ENCODE results near the gene DGKD.
"Not testable (repeated sequence)": the region's sequence is repeated elsewhere in the genome, so short reads cannot be mapped to it uniquely, and the experiment has no call there.

DGKD gene

DNA sequence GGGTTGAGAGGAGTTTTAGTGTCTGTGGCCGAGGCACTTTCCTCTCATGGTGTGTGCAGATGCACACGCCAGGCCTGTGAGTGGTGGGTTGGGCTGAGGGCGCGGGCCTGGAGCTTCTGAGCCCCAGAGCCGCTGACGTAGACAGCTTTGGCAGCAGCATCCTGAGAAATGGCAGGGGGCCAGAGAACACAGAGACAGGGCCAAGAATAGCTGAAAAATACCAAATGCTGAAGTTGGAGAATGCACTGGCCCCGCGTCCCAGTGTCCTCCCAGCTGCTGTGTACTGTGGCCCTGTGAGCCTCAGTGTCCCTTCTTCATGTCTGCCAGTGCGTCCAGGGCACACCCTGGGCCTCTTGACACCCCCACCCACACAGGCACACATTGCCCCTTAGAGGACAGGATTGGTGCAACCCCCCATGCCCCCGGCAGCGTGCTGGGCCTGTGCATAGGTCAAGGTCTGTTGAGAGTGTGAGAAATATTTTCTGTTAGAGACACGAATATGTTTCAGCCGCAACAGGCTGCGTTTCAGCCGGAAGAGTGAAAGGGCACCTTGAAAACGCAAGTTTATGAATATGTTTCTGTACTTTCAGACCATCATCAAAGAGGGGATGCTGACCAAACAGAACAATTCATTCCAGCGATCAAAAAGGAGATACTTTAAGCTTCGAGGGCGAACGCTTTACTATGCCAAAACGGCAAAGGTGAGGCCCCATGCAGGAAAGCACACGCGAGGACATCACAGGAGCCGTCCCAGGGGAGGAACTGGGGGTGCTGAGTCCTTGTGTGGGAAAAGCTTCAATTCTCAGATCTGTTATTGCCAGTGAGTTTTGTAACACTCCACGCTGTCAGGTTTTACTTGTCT is 33.6 kb downstream of the DGKD start:
- DNase-seq, result no peak

- DNase-seq, result no peak
Observed at GRCh38 chr2:233389601-233390125, 35.4 kb downstream of the DGKD start.

DNA sequence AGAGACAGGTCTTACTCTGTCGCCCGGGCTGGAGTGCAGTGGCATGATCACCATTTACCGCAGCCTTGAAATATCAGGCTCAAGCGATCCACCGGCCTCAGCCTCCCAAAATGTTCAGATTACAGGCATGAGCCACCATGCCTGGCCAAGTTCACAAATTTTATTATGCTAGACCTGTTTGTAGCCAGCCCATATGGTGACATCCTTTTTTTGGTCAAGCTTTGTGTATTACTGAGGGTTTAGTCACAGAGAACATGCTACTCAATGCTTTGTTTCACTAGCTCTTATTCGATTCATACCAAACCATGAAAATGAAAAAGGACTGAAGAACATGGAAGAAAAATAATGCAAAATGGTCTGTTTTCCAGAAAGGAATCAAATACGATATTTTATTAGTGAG is 41.4 kb downstream of the DGKD start:
- DNase-seq, result no peak

- DNase-seq, result not testable (repeated sequence)
Observed at GRCh38 chr2:233396726-233397665, 42.7 kb downstream of the DGKD start.

DNA sequence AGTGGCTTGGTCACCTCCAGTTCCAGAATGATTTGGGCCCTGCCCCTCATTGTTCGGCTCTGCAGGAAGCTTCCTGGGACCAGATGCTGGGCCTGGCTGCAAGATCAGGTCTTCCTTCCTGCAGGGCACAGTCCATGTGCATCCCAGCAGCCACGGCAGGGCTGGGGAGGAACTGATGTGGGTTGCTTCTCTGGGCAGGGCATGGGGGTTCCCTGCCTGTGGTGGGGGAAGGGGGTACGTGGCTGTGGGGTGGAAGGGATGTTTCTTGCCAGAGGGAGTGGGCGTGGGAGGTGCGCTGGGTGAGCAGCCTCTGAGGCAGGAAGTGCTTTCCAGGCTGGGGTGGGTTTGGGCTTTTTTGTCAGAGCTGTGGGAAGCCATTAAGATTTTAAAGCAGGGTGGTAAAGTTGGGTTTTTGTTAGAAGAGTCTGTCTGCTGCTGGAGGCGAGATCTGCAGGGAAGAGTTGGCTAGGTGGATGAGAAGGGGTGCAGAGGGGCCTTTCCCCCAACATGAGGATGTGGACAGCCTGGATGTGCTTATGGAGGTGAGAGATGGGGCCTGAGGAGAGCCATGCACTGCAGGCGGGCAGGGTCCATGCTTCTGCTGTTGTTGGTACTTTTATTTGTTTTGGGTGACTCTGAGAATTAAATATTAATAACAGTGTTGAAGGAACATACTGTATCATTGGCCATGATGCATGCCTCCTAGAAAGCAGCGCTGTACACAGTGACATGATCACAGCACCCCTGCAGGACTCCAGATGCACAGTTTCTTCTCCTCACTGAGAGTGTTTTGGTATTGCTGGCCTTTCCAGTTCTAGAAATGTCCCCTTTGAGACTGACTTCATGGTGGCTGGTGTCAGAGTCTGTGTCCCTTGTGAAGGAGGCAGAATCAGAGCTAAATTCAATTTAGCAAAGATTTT is 45.3 kb downstream of the DGKD start:
- no peak for DNase-seq

- no peak for DNase-seq
Observed at GRCh38 chr2:233400341-233400740, 46.0 kb downstream of the DGKD start.

- DNase-seq, result no peak
Observed at GRCh38 chr2:233400961-233401360, 46.7 kb downstream of the DGKD start.

GRCh38 chr2:233402346-233402745 is 48.1 kb downstream of the DGKD start:
- DNase-seq, result no peak

DNA sequence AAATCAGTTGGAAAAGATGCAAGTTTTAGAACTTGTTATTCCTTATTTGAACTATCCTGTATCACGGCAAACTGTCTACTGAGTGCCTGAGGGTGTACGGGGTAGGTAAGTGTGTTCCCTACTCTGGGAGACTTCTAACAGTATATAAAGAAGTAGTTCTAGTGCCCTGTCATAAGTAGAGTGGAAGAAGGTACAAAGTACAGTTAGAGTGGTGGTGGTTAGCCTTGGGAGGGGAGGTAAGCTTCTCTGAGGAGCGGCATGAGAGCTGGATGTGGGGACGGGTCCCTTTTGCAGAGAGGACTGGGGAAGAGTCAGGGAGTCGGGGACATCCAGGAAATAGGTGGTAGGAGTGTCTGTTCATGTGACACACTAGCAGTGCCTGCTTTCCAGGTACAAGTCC is 48.5 kb downstream of the DGKD start:
- no peak for DNase-seq

DNA sequence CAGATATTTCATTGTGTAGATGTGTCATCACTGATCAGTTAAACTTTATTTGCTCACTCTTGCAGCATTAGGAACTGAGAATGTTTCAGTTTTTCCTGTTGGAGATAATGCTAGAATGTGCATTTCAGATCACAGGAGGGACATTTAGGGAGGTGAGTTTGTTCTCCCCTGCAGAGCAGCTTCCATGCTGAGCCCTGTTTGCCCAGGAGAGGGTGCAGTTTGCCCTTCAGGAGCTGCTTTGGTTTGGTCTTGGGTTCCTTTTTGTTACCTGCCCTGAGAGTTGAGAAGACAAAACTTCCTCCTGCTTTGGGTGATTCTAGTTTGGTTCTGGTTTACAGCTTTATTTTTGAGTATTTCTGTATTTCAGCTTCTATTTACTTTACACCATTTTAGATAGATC is 49.9 kb downstream of the DGKD start:
- peak; percentile 38 for DNase-seq

DNA sequence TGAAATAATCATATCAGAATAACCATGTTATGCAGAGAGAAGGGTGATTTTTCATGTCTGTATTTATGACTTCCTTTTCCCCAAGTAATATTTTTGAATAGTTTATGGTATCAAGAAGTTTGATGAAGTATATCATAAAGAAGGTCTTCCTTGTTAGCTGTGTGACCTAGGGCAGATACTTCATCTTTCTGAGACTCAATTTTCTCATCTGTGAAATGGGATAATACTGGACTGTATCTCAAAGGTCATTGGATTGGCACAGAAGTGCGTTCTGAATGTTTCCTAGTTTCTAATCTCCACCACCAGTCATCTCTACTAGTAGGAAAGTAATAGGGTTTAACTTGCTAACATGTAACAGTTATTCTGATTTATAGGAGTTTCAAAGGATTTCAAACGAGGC is 52.6 kb downstream of the DGKD start:
- no peak for DNase-seq

GRCh38 chr2:233407771-233408181 is 53.5 kb downstream of the DGKD start:
- DNase-seq, result no peak

DNA sequence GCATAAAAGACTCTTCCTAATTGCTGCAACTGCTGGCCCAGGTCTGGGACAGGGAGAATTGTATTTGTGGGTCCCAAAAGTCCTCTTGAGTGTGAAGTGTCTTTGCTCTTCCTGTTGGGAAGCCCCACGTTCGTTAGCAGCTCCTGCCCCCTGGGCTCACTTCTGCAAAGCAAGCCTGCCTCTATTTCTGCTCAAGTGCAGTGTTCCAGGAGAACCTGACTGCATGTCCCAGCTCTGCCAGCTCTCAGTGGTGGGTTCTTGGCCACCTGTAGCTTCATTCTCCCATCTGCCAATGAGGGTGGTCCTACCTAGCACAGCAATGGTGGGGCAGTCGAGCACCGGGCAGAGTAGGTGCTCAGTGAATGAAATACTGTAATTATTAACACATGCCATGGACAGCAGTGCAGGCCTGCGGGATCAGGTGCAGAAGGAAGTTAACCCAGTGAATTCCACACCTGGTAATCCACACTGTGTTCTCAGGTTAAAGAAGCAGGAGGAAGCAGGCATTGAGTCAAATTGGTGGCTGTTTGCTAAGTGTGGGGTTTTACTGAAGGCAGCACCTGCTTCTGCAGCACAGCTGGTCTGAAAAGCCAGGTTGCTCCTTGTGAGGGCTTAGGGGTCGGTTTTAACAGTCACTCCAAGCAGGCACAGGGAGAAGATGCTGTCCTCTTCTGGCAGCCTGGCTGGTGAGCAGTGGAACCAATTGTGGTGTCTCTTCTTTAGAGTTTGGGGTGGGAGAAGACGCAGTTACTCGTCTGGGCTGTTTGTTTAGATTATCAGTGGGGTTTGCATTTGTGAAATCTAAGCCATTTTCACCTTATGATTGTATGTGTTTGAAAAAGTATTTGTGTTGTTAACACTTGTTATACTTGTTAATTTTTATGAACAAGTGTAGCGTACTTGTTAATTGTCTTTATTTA is 54.3 kb downstream of the DGKD start:
- DNase-seq, result peak; percentile 11

GRCh38 chr2:233409286-233409991 is 55.1 kb downstream of the DGKD start:
- DNase-seq, result no peak

DNA sequence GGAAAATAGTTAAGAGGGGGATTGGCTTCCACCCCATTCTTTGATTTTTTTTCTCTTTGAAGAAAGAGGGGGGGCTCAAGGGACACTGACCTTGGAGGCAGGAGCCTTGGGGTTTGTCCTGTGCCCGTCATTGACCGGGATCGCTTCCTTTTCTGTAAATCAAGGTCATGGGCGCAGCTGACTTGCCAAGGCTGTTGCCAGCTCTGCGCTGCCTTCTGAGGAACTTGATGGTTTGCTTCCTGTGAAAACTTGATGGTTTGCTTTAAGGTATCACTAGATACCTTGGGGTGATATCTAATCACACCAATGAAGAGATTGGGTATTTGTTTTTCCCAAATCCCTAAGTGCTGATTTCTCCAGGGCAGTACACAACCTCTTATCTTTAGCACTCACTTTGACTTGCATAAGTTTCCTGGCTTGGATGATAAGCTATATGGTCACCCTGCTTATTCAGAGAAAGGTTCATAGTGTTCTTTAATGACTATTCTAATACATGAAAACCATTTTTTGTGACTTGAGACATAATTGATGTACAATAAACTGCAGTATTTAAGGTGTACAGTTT is 56.0 kb downstream of the DGKD start:
- no peak for DNase-seq

GRCh38 chr2:233411162-233411561 is 56.9 kb downstream of the DGKD start:
- DNase-seq, result no peak

GRCh38 chr2:233412405-233412804 is 58.1 kb downstream of the DGKD start:
- DNase-seq, result no peak

- DNase-seq, result no peak
Observed at GRCh38 chr2:233413046-233413445, 58.8 kb downstream of the DGKD start.

DNA sequence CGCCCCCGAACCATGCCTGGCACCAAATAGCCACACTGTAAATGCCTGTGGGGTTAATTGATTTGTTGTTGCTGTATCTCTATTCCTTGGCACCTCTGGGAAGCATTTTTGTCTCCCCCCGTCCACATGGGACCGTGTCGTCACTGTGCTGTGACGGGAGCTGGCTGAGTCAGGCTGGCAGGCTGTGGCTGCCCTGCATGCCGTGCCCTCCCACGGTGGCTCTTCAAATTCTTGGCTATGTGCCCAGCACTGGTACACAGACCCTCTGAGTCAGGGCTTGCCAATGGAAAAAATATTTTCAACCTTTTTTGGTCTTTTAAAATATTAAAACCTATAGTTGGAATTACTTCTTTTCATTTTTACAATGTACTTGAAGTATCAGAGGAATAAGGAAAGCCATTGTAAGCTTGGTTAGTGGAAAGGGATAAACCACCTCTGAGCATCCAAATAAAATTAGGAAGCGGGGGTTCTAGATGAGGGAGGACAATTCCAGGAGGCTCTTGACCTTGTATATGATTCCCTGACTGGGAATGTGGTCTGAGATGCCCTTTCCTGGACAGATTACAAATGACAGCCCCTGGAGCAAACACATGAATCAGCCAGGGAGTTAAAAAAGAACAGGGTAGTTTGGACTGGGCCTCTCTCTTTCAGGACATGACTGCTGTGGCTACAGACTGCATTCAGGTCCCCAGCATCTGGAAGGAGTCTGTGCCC is 59.4 kb downstream of the DGKD start:
- DNase-seq, result peak; percentile 89

DNA sequence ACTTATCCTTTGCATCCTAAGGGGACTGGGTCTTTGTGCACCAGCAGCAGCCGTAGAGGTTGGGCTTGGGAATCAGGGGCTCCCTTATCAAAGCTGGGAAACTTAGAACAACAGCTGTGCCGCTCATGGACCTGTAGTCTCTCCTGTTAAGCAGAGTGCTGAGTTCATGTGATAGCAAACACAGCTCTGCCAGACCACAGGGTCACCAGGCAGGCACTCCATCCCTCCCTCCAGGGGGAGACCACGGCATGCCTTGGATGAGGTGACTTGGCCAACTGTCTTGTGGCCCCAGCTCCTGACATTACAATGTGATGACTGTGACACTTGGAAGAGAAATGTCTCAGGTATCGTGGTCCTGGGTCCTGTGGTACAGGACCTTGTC is 60.0 kb downstream of the DGKD start:
- DNase-seq, result no peak

Measured in NCI-H345 (cell line).